Keratinocyte (primary cell): Measurements from ENCODE around the gene RNF149.

Experiments
- EZH2 ChIP-seq: IDR thresholded peaks from one replicate; pipeline ENCODE4 v1.6.1; 2012; ENCODE audit warnings: inconsistent platforms, mild to moderate bottlenecking, low read length, moderate library complexity
- TF ChIP-seq, protein P1 (sequence below), 3 experiments: IDR thresholded peaks in 1 of 3; conservative IDR thresholded peaks in 1 of 3; optimal IDR thresholded peaks in 1 of 3; 2 replicates in 2 of 3; 3 replicates in 1 of 3; pipeline versions ENCODE3 to v1.5.1; 2011; ENCODE audit warnings: low read length in 3 of 3, mild to moderate bottlenecking in 3 of 3, moderate library complexity in 2 of 3, control low read depth in 1 of 3, inconsistent platforms in 1 of 3; ENCODE audit not compliant: insufficient read depth in 2 of 3; ENCODE audit errors: extremely low read depth in 1 of 3

- TF ChIP-seq, protein P1, sequence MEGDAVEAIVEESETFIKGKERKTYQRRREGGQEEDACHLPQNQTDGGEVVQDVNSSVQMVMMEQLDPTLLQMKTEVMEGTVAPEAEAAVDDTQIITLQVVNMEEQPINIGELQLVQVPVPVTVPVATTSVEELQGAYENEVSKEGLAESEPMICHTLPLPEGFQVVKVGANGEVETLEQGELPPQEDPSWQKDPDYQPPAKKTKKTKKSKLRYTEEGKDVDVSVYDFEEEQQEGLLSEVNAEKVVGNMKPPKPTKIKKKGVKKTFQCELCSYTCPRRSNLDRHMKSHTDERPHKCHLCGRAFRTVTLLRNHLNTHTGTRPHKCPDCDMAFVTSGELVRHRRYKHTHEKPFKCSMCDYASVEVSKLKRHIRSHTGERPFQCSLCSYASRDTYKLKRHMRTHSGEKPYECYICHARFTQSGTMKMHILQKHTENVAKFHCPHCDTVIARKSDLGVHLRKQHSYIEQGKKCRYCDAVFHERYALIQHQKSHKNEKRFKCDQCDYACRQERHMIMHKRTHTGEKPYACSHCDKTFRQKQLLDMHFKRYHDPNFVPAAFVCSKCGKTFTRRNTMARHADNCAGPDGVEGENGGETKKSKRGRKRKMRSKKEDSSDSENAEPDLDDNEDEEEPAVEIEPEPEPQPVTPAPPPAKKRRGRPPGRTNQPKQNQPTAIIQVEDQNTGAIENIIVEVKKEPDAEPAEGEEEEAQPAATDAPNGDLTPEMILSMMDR (optimal IDR thresholded peaks at IDR 0.05 in 1 of 3, IDR thresholded peaks at IDR 0.05 in 1 of 3, conservative IDR thresholded peaks at IDR 0.05 in 1 of 3; ENCODE audit: extremely low read depth in 1 of 3, insufficient read depth in 2 of 3, low read length in 3 of 3) = no peak
- TF ChIP-seq EZH2 = no peak
Measured at GRCh38 chr2:101253703-101254450, 54.6 kb downstream of the RNF149 start.
